Measurements from ENCODE around the gene KCNK5. TPM values are rescaled to one million over a fixed set of nuclear protein-coding genes. Genes with fewer than 3 reads are reported as not detected.

The KCNK5 gene
- total and polyA plus RNA-seq, 7 donors = 3.0 to 26.9 (median 7.5) TPM

GRCh38 chr6:39214120-39214813 lies 15.0 kb downstream of the KCNK5 start:
- H3K4me1 ChIP-seq = no peaks in the 10 kb centered on the region
- TF ChIP-seq CTCF (IDR thresholded peaks at IDR 0.05) (no peak), POLR2AphosphoS5 (IDR thresholded peaks at IDR 0.05) (no peak), POLR2A (IDR thresholded peaks at IDR 0.05) (no peak), EP300 (IDR thresholded peaks at IDR 0.05) (no peak)
- no peaks in the 10 kb centered on the region for H3K27me3 ChIP-seq
- no peak overlapping the region for H3K27ac ChIP-seq
- 58 to 76% methylated on average over 8 of the region's 8 CpGs for WGBS, 2 donors
- no peak overlapping the region for H3K4me3 ChIP-seq
- H3K9me3 ChIP-seq = no peaks in the 10 kb centered on the region
- intact Hi-C loops (cut with DNase I) = no loop called here
- no peak for DNase-seq
- H3K36me3 ChIP-seq = no peaks in the 10 kb centered on the region

GRCh38 chr6:39213195-39213920 lies 15.9 kb downstream of the KCNK5 start:
- Histone ChIP-seq H3K27ac (no peak overlapping the region), H3K4me3 (no peak overlapping the region), H3K36me3 (no peaks in the 10 kb centered on the region), H3K9me3 (no peaks in the 10 kb centered on the region), H3K27me3 (no peaks in the 10 kb centered on the region), H3K4me1 (no peaks in the 10 kb centered on the region)
- no peak for DNase-seq
- 65 to 79% methylated on average over 8 of the region's 8 CpGs for WGBS, 2 donors
- intact Hi-C loops (cut with DNase I) = no loop called here
- TF ChIP-seq POLR2A (IDR thresholded peaks at IDR 0.05) (no peak), POLR2AphosphoS5 (IDR thresholded peaks at IDR 0.05) (no peak), CTCF (IDR thresholded peaks at IDR 0.05) (no peak), EP300 (IDR thresholded peaks at IDR 0.05) (no peak)

- Histone ChIP-seq H3K4me3 (no peak overlapping the region), H3K9me3 (no peaks in the 10 kb centered on the region), H3K27ac (no peak overlapping the region), H3K4me1 (no peaks in the 10 kb centered on the region), H3K27me3 (no peaks in the 10 kb centered on the region), H3K36me3 (no peaks in the 10 kb centered on the region)
- 87 to 94% methylated on average over 10 of the region's 10 CpGs for WGBS, 2 donors
- TF ChIP-seq CTCF (IDR thresholded peaks at IDR 0.05) = no peak
- no peak for TF ChIP-seq POLR2AphosphoS5 (IDR thresholded peaks at IDR 0.05)
- no peak for TF ChIP-seq EP300 (IDR thresholded peaks at IDR 0.05)
- no peak for TF ChIP-seq POLR2A (IDR thresholded peaks at IDR 0.05)
- intact Hi-C loops (cut with DNase I) = no loop called here
- no peak for DNase-seq
These were observed 18.1 kb downstream of the KCNK5 start for GRCh38 chr6:39211183-39211582.

- H3K36me3 ChIP-seq = no peaks in the 10 kb centered on the region
- H3K27me3 ChIP-seq = no peaks in the 10 kb centered on the region
- no peak for TF ChIP-seq POLR2AphosphoS5 (IDR thresholded peaks at IDR 0.05)
- no peak for TF ChIP-seq EP300 (IDR thresholded peaks at IDR 0.05)
- TF ChIP-seq POLR2A (IDR thresholded peaks at IDR 0.05) = no peak
- no peak for TF ChIP-seq CTCF (IDR thresholded peaks at IDR 0.05)
- H3K4me1 ChIP-seq = no peaks in the 10 kb centered on the region
- H3K27ac ChIP-seq = no peak overlapping the region
- no peaks in the 10 kb centered on the region for H3K9me3 ChIP-seq
- no peak for DNase-seq
- intact Hi-C loops (cut with DNase I) = no loop called here
- no peak overlapping the region for H3K4me3 ChIP-seq
- whole genome bisulfite sequencing, 2 donors = 81 to 92% methylated on average over 5 of the region's 5 CpGs
These were observed 18.8 kb downstream of the KCNK5 start for GRCh38 chr6:39210450-39210849.
